Adrenal gland (tissue), 12 donors: ENCODE results near the gene FBLN1. TPM values are rescaled to one million over a fixed set of nuclear protein-coding genes. Genes with fewer than 3 reads are reported as not detected.

Experiments used
- DNase-seq, 7 donors: peaks; one replicate each; pipeline ENCODE4 v3.0.0-alpha.2; 2019 to 2020
- H3K27ac ChIP-seq, 5 donors: fragments of 200-600 bp; sonication (generic) in 4 of 5; 1 replicate in 3 of 5; 2 replicates in 2 of 5; pipeline versions ENCODE4 v1.5.1 to v1.8.0; 2016 to 2020; ENCODE audit warnings: mild to moderate bottlenecking in 1 of 5
- H3K27me3 ChIP-seq: fragments of 200-600 bp; 2 replicates; pipeline ENCODE4 v1.8.0; 2021
- H3K36me3 ChIP-seq, 2 donors: fragments of 200-600 bp; replicated peaks in 1 of 2; 1 replicate in 1 of 2; 2 replicates in 1 of 2; pipeline versions ENCODE4 v1.5.1 to v1.8.0; 2018 to 2022
- H3K4me1 ChIP-seq, 2 donors: fragments of 200-600 bp; replicated peaks in 1 of 2; 1 replicate in 1 of 2; 2 replicates in 1 of 2; pipeline versions ENCODE4 v1.5.1 to v1.8.0; 2018 to 2021
- H3K4me3 ChIP-seq, 4 donors: fragments of 200-600 bp; sonication (generic) in 3 of 4; one replicate each; pipeline ENCODE4 v1.5.1; 2016 to 2018
- H3K9me3 ChIP-seq, 3 donors: fragments of 200-600 bp; sonication (generic) in 1 of 3; replicated peaks in 1 of 3; 1 replicate in 2 of 3; 2 replicates in 1 of 3; pipeline versions ENCODE4 v1.5.1 to v1.8.0; 2016 to 2021
- POLR2A ChIP-seq, 2 donors: fragments of 450-650 bp; IDR thresholded peaks; one replicate each; pipeline ENCODE4 v1.6.1; 2017; ENCODE audit warnings: antibody characterized with exemption in 2 of 2, mild to moderate bottlenecking in 2 of 2, moderate library complexity in 1 of 2
- WGBS, 4 donors: extraction: QIAGEN DNeasy Blood & Tissue Kit in 2 of 4; methylation state at CpG; one replicate each; pipeline versions ENCODE4 v1.1.5 to v1.1.7; 2013 to 2017; 5-methylcytosine and 5-hydroxymethylcytosine counted together
- intact Hi-C, 2 donors: fragments of 100-400 bp; cut with DNase I; formaldehyde crosslinking; loops; one replicate each; pipeline versions ENCODE4 v1.14.1 to v1.15.0; 2022 to 2023
- polyA plus RNA-seq, 3 donors: library from polyadenylated mRNA; stranded (reverse); fragments of 200-250 nt in 2 of 3; fragments of 350-450 nt in 1 of 3; fragmentation: Illumina TruSeq in 1 of 3; extraction: RNeasy Lipid Tissue Mini Kit (QIAGEN cat#74804) in 1 of 3; gene quantifications; one replicate each; pipeline ENCODE4 v1.2.3, GENCODE V29; 2013 to 2014
- total RNA-seq, 9 donors: library from RNA; depleted of rRNA in 4 of 9; stranded (reverse); fragments of >200 nt in 4 of 9; fragments of 120-200 nt in 1 of 9; fragmentation: NEBNext Ultra II Directional in 1 of 9; extraction: Animal tissue kit (Norgen Biotek cat#: 25700) in 1 of 9; gene quantifications; one replicate each; pipeline versions ENCODE4 v1.1.0 to v1.2.4, GENCODE V29; 2013 to 2023
- TF ChIP-seq, protein P1 (sequence below), 6 experiments: fragments of 450-650 bp in 4 of 6; fragments of 200-600 bp in 2 of 6; sonication (generic) in 1 of 6; IDR thresholded peaks; 1 replicate in 5 of 6; 2 replicates in 1 of 6; pipeline versions ENCODE4 v1.5.1 to v1.8.0; 2016 to 2021; ENCODE audit warnings: antibody characterized with exemption in 6 of 6, mild to moderate bottlenecking in 2 of 6, moderate library complexity in 1 of 6
- donor health status: healthy with polysubstance abuse.
- donor health status: Bipolar disorder and iron deficiency.
- donor health status: DM: yes; HTN: yes; CAD: no.
- donor health status: DM: no; HTN: no; CAD: no.
- donor health status: DM: no; HTN: no; CAD: no.
- donor health status: DM: yes; HTN: yes; CAD: no.

Gene FBLN1
- total and polyA plus RNA-seq, 12 donors = 13.0 to 387 (median 148) TPM

DNA sequence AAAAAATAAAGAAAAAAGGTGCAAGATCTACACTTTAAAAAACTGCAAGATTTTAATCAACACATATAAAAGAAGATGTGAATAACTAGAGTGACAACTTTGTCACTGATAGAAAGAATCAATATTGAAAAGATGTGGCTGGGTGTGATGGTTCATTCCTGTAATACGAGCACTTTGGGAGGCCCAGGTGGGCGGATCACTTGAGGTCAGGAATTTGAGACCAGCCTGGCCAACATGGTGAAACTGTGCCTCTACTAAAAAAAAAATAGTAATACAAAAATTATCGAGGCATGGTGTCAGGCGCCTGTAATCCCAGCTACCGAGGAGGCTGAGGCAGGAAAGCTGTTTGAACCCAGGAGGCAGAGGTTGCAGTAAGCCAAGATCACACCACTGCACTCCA, 21.0 kb upstream of the FBLN1 start:
- H3K27ac ChIP-seq = no peak overlapping the region
- H3K4me3 ChIP-seq = no peak overlapping the region
- 72 to 79% (median 75%) methylated on average over 5 of the region's 5 CpGs for WGBS, 4 donors
- H3K9me3 ChIP-seq = no peaks in the 10 kb centered on the region
- DNase-seq = no peak
- no peaks in the 10 kb centered on the region for H3K36me3 ChIP-seq
- intact Hi-C loops = no loop called here
- peaks cover 0 to 5% of the 10 kb centered on the region in 2 donors for H3K4me1 ChIP-seq
- H3K27me3 ChIP-seq = no peaks in the 10 kb centered on the region
- TF ChIP-seq POLR2A (IDR thresholded peaks at IDR 0.05) = no peak
- TF ChIP-seq, protein P1, sequence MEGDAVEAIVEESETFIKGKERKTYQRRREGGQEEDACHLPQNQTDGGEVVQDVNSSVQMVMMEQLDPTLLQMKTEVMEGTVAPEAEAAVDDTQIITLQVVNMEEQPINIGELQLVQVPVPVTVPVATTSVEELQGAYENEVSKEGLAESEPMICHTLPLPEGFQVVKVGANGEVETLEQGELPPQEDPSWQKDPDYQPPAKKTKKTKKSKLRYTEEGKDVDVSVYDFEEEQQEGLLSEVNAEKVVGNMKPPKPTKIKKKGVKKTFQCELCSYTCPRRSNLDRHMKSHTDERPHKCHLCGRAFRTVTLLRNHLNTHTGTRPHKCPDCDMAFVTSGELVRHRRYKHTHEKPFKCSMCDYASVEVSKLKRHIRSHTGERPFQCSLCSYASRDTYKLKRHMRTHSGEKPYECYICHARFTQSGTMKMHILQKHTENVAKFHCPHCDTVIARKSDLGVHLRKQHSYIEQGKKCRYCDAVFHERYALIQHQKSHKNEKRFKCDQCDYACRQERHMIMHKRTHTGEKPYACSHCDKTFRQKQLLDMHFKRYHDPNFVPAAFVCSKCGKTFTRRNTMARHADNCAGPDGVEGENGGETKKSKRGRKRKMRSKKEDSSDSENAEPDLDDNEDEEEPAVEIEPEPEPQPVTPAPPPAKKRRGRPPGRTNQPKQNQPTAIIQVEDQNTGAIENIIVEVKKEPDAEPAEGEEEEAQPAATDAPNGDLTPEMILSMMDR (IDR thresholded peaks at IDR 0.05) = no peak

DNA sequence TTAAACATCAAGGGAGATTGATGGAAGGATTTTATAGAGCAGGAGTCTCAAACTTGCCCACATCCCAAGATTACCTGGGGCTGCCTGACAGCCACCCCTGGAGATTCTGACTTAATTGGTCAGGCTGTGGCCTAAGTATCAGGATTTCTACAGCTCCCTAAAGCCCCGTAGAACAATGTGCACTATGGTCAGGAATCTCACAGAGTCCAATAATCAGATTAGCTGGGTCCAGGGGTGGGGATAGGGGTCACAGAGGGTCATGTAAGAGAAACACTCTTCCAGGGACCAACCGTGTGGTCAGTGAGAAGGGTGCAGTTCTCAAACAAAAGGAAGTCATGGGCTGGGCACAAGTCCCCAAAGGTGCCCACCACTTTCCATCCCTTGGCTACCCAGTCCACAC, 20.5 kb upstream of the FBLN1 start:
- no peak for DNase-seq
- no peak overlapping the region for H3K27ac ChIP-seq
- TF ChIP-seq, protein P1 (IDR thresholded peaks at IDR 0.05) = no peak
- no peak for TF ChIP-seq POLR2A (IDR thresholded peaks at IDR 0.05)
- H3K4me3 ChIP-seq = no peak overlapping the region
- no peaks in the 10 kb centered on the region for H3K9me3 ChIP-seq
- H3K4me1 ChIP-seq = peaks cover 0 to under 1% of the 10 kb centered on the region in 2 donors
- intact Hi-C loops = no loop called here
- H3K36me3 ChIP-seq = no peaks in the 10 kb centered on the region
- WGBS, 4 donors = 32 to 72% (median 58%) methylated on average over 2 of the region's 2 CpGs
- no peaks in the 10 kb centered on the region for H3K27me3 ChIP-seq

DNA sequence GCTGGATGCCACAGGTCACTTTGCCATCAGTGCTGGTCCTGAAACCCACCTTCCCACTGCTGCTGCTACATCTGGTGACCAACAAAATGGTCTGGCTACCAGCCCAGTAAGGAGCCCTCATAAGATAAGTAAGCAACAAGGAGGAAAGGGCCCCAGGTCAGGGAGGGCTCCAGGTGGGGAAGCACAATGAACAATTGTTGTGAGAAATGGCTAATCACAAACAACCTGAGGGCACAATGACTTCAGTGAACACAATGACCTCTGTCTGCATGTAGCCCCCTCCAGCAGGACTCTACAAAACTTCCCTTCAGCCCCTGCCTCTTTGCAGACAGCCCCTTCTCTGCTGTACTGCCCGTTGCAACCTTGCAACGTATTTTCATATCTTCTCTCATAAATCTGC, 19.4 kb upstream of the FBLN1 start:
- Histone ChIP-seq H3K36me3 (no peaks in the 10 kb centered on the region), H3K27ac (no peak overlapping the region), H3K9me3 (no peaks in the 10 kb centered on the region), H3K27me3 (no peaks in the 10 kb centered on the region), H3K4me1 (no peaks in the 10 kb centered on the region), H3K4me3 (no peak overlapping the region)
- DNase-seq = no peak
- intact Hi-C loops = no loop called here
- TF ChIP-seq, protein P1 (IDR thresholded peaks at IDR 0.05) = no peak
- TF ChIP-seq POLR2A (IDR thresholded peaks at IDR 0.05) = no peak
- WGBS, 4 donors = 77 to 85% (median 80%) methylated on average over 2 of the region's 2 CpGs

DNA sequence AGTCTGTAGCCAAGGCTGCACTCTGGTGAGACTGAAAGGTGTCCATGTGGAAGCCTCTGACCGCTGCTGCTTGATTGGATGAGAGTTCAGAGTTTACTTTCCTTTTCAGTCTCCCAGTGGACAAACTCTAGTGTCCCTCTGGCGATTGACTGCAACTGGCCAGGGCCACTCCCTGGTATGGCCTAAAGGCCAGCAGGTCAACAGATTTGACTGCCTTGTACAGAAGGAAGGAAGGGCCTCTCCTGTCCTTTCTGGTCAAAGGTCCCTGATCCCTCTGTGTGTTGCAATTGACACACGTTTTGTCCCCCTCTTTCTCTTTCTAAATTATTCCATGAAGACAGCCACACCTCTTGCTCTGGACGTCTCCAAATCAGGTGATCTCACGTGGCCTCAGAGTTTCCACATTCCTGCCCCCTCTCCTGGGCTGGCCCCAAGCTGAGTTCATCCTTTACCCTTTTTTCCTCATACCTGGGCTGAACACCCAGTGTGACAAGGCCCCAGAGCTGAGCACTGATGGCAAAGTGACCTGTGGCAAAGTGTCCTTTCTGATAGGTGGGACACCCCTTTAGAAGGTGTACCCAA, 18.7 kb upstream of the FBLN1 start:
- TF ChIP-seq POLR2A (IDR thresholded peaks at IDR 0.05) = no peak
- TF ChIP-seq, protein P1 (IDR thresholded peaks at IDR 0.05) = no peak
- Histone ChIP-seq H3K4me3 (no peak overlapping the region), H3K4me1 (no peaks in the 10 kb centered on the region), H3K27me3 (no peaks in the 10 kb centered on the region), H3K36me3 (no peaks in the 10 kb centered on the region), H3K9me3 (no peaks in the 10 kb centered on the region), H3K27ac (peak overlapping the region in 1 of 5 donors; percentile 53)
- 62 to 85% (median 77%) methylated on average over 5 of the region's 5 CpGs for WGBS, 4 donors
- intact Hi-C loops = no loop called here
- DNase-seq = no peak
